Kidney (tissue), 22 donors: ENCODE data around the gene TOMM40. TPM values are rescaled to one million over a fixed set of nuclear protein-coding genes. Genes with fewer than 3 reads are reported as not detected.

ENCODE experiments used
- DNase-seq, 5 donors: peaks; one replicate each; pipeline ENCODE4 v3.0.0-alpha.2; 2013 to 2020
- FAIRE-seq: peaks from 2 replicates; lab custom pipeline; 2012; peaks lifted over from hg19 to GRCh38; lab: Jason Lieb, UNC
- H3K27ac ChIP-seq, 2 donors: one replicate each; pipeline ENCODE4 v1.7.0; 2013; ENCODE audit warnings: low read depth in 2 of 2, low read length in 2 of 2, inconsistent platforms in 1 of 2
- H3K27me3 ChIP-seq: one replicate; pipeline ENCODE4 v1.7.1; 2013; ENCODE audit warnings: low read length, inconsistent platforms; ENCODE audit not compliant: control insufficient read depth, insufficient read depth
- H3K36me3 ChIP-seq, 3 donors: one replicate each; pipeline versions ENCODE4 v1.7.0 to v1.7.1; 2013; ENCODE audit warnings: low read length in 3 of 3, control low read depth in 1 of 3, inconsistent platforms in 1 of 3; ENCODE audit not compliant: insufficient read depth in 3 of 3, control insufficient read depth in 2 of 3
- H3K4me1 ChIP-seq, 3 donors: one replicate each; pipeline versions ENCODE4 v1.7.0 to v1.7.1; 2013; ENCODE audit warnings: low read length in 3 of 3, inconsistent platforms in 1 of 3, low read depth in 1 of 3; ENCODE audit not compliant: control insufficient read depth in 2 of 3, insufficient read depth in 2 of 3
- H3K4me3 ChIP-seq, 3 donors: one replicate each; pipeline versions ENCODE4 v1.7.0 to v1.8.1; 2013; ENCODE audit warnings: low read length in 3 of 3, control low read depth in 1 of 3, inconsistent platforms in 1 of 3
- H3K9ac ChIP-seq, 3 donors: one replicate each; pipeline versions ENCODE4 v1.7.0 to v1.7.1; 2013; ENCODE audit warnings: low read length in 3 of 3, control low read depth in 1 of 3, inconsistent platforms in 1 of 3
- H3K9me3 ChIP-seq, 3 donors: one replicate each; pipeline versions ENCODE4 v1.7.0 to v1.7.1; 2013; ENCODE audit warnings: low read length in 3 of 3, control low read depth in 1 of 3, inconsistent platforms in 1 of 3; ENCODE audit not compliant: control insufficient read depth in 2 of 3, insufficient read depth in 1 of 3
- CTCF ChIP-seq: IDR thresholded peaks from 3 replicates; pipeline ENCODE4 v1.5.1; 2012; ENCODE audit warnings: mild to moderate bottlenecking, moderate library complexity, borderline replicate concordance; ENCODE audit not compliant: insufficient read depth; ENCODE audit errors: extremely low read depth
- intact Hi-C: fragments of 100-400 bp; cut with DNase I; formaldehyde crosslinking; loops from one replicate; pipeline ENCODE4 v1.11.1; 2022
- long read RNA-seq, 10 donors: library from polyadenylated mRNA in 1 of 10; unstranded in 1 of 10; transcript quantifications; one replicate each; pipeline ENCODE4 v2.0.0 and lab custom pipeline, GENCODE V29; 2021 to 2026
- polyA plus RNA-seq: library from polyadenylated mRNA; stranded (reverse); fragments of 350-450 nt; fragmentation: Illumina TruSeq; extraction: RNeasy Lipid Tissue Mini Kit (QIAGEN cat#74804); gene quantifications from one replicate; pipeline ENCODE4 v1.2.3, GENCODE V29; 2014; ENCODE audit warnings: low read depth, low replicate concordance; ENCODE audit not compliant: insufficient read depth
- total RNA-seq: library from RNA; stranded (reverse); fragmentation: NEBNext Ultra II Directional; extraction: Animal tissue kit (Norgen Biotek cat#: 25700); gene quantifications from one replicate; pipeline ENCODE4 v1.2.1, GENCODE V29; 2021
- donor health status: control.
- donor health status: control.
- donor health status: control.
- donor health status: control.
- donor health status: control.
- donor health status: DM: yes; HTN: yes; CAD: no.
- donor health status: Normal renal cell carcinoma (clear cell type).

Gene TOMM40
- total RNA-seq (45.4 TPM), polyA plus RNA-seq (51.5 TPM)
- long read RNA-seq, donor 1, transcript TOMM40-202 (10 exons, 1,709 nt): major isoform, 9 of 24 reads
- long read RNA-seq, donor 1, partial matches to known transcripts: 10 of 24 reads
- long read RNA-seq, donor 1, other reads (novel, unspliced or antisense): 0 of 24 reads
- long read RNA-seq, donor 2, transcript TOMM40-201 (10 exons, 1,707 nt): minor isoform, 6 of 24 reads
- long read RNA-seq, donor 2, transcript TOMM40-202 (10 exons, 1,709 nt): major isoform, 16 of 24 reads
- long read RNA-seq, donor 2, partial matches to known transcripts: 0 of 24 reads
- long read RNA-seq, donor 2, other reads (novel, unspliced or antisense): 0 of 24 reads
- long read RNA-seq, donor 3, transcript TOMM40-202 (10 exons, 1,709 nt): major isoform, 6 of 12 reads
- long read RNA-seq, donor 3, partial matches to known transcripts: 0 of 12 reads
- long read RNA-seq, donor 3, other reads (novel, unspliced or antisense): 0 of 12 reads
- long read RNA-seq, donor 4, transcript TOMM40-201 (10 exons, 1,707 nt): minor isoform, 6 of 32 reads
- long read RNA-seq, donor 4, transcript TOMM40-202 (10 exons, 1,709 nt): major isoform, 17 of 32 reads
- long read RNA-seq, donor 4, transcript TOMM40-203 (9 exons, 1,725 nt): minor isoform, 9 of 32 reads
- long read RNA-seq, donor 4, partial matches to known transcripts: 0 of 32 reads
- long read RNA-seq, donor 4, other reads (novel, unspliced or antisense): 0 of 32 reads
- long read RNA-seq, donor 5, partial matches to known transcripts: 0 of 1 reads
- long read RNA-seq, donor 5, other reads (novel, unspliced or antisense): 0 of 1 reads
- long read RNA-seq, donor 6, partial matches to known transcripts: 0 of 6 reads
- long read RNA-seq, donor 6, other reads (novel, unspliced or antisense): 0 of 6 reads
- long read RNA-seq, donor 7, transcript TOMM40-202 (10 exons, 1,709 nt): major isoform, 51 of 102 reads
- long read RNA-seq, donor 7, transcript TOMM40-201 (10 exons, 1,707 nt): minor isoform, 13 of 102 reads
- long read RNA-seq, donor 7, transcript TOMM40-203 (9 exons, 1,725 nt): minor isoform, 17 of 102 reads
- long read RNA-seq, donor 7, partial matches to known transcripts: 13 of 102 reads
- long read RNA-seq, donor 7, other reads (novel, unspliced or antisense): 6 of 102 reads
- long read RNA-seq, donor 8, transcript TOMM40-202 (10 exons, 1,709 nt): minor isoform, 5 of 25 reads
- long read RNA-seq, donor 8, transcript TOMM40-201 (10 exons, 1,707 nt): major isoform, 7 of 25 reads
- long read RNA-seq, donor 8, transcript TOMM40-203 (9 exons, 1,725 nt): minor isoform, 5 of 25 reads
- long read RNA-seq, donor 8, partial matches to known transcripts: 8 of 25 reads
- long read RNA-seq, donor 8, other reads (novel, unspliced or antisense): 0 of 25 reads
- long read RNA-seq, donor 9, partial matches to known transcripts: 0 of 7 reads
- long read RNA-seq, donor 9, other reads (novel, unspliced or antisense): 0 of 7 reads
- long read RNA-seq, donor 10, transcript TOMM40-202 (10 exons, 1,709 nt): major isoform, 7 of 33 reads
- long read RNA-seq, donor 10, partial matches to known transcripts: 23 of 33 reads
- long read RNA-seq, donor 10, other reads (novel, unspliced or antisense): 0 of 33 reads

GRCh38 chr19:44891016-44891882 is at the start of gene TOMM40:
Gene TOMM40 (plus strand): TSS chr19:44891254. CDS start chr19:44891416, 162 bp downstream.
- intact Hi-C loops: no loop called here
- DNase-seq: peak in 2 of 5 donors; percentile 100
- H3K4me3 ChIP-seq: peak within 1 kb of the TSS; percentile 69 to 81 (median 75)
- no peak for TF ChIP-seq CTCF
- no peak for FAIRE-seq
- no peaks in the 10 kb centered on the region for H3K9me3 ChIP-seq
- H3K27ac ChIP-seq: peak within 1 kb of the TSS; percentile 96
- peaks cover 0 to 19% (median 12%) of the 10 kb centered on the region in 3 donors for H3K4me1 ChIP-seq
- H3K9ac ChIP-seq: peak within 1 kb of the TSS; percentile 49 to 92 (median 51)
- H3K27me3 ChIP-seq: no peaks in the 10 kb centered on the region
- H3K36me3 ChIP-seq: peaks cover 7 to 13% (median 11%) of the 10 kb centered on the region in 3 donors

GRCh38 chr19:44845286-44845611 is 45.8 kb upstream of the TOMM40 start:
- Histone ChIP-seq H3K9ac (peak overlapping the region in 1 of 3 donors; percentile 62), H3K27ac (peak overlapping the region; percentile 81 to 97), H3K27me3 (no peaks in the 10 kb centered on the region), H3K9me3 (no peaks in the 10 kb centered on the region), H3K36me3 (no peaks in the 10 kb centered on the region), H3K4me1 (peaks cover 0 to 23% (median 4%) of the 10 kb centered on the region in 3 donors), H3K4me3 (peak overlapping the region; percentile 62 to 78 (median 70))
- peak in 1 of 5 donors; percentile 83 for DNase-seq
- intact Hi-C loops: loop anchor here (10.0 kb wide), 1 partner anchor 50 kb away; no protein-coding TSS in a partner anchor
- TF ChIP-seq CTCF: no peak
- no peak for FAIRE-seq
